Fibroblast of lung (primary cell): Measurements from ENCODE around the gene GLIS1. TPM values are rescaled to one million over a fixed set of nuclear protein-coding genes. Genes with fewer than 3 reads are reported as not detected.

Source experiments
- DNase-seq, 2 donors: peaks; one replicate each; pipeline versions ENCODE4 v3.0.0 to v3.0.0-alpha.2; 2010; ENCODE audit warnings: low read depth in 2 of 2
- H2AFZ ChIP-seq: 2 replicates; pipeline ENCODE4 v1.5.1; 2012; ENCODE audit warnings: low read length, control low read depth, inconsistent platforms
- H3K27ac ChIP-seq: 2 replicates; pipeline ENCODE4 v1.5.1; 2011; ENCODE audit warnings: low read length, control low read depth; ENCODE audit not compliant: insufficient read depth
- H3K27me3 ChIP-seq: 2 replicates; pipeline ENCODE4 v1.5.1; 2011; ENCODE audit warnings: mild to moderate bottlenecking, low read length; ENCODE audit not compliant: control insufficient read depth, insufficient read depth
- H3K36me3 ChIP-seq: 2 replicates; pipeline ENCODE4 v1.5.1; 2011; ENCODE audit warnings: low read length; ENCODE audit not compliant: control insufficient read depth, insufficient read depth
- H3K4me1 ChIP-seq: 2 replicates; pipeline ENCODE4 v1.5.1; 2011; ENCODE audit warnings: low read length; ENCODE audit not compliant: control insufficient read depth, insufficient read depth; ENCODE audit errors: extremely low read depth
- H3K4me2 ChIP-seq: 2 replicates; pipeline ENCODE4 v1.5.1; 2011; ENCODE audit warnings: low read length, control low read depth; ENCODE audit not compliant: insufficient read depth; ENCODE audit errors: extremely low read depth
- H3K4me3 ChIP-seq, 4 experiments: fragments of 200-600 bp in 1 of 4; sonication (generic) in 1 of 4; replicated peaks in 1 of 4; 2 replicates each; pipeline ENCODE4 v1.5.1; 2011 to 2016; ENCODE audit warnings: low read length in 4 of 4, low read depth in 3 of 4, mild to moderate bottlenecking in 3 of 4, control low read depth in 2 of 4, inconsistent platforms in 1 of 4, mixed read lengths in 1 of 4; ENCODE audit not compliant: insufficient read depth in 1 of 4; ENCODE audit errors: control extremely low read depth in 1 of 4
- H3K79me2 ChIP-seq: 2 replicates; pipeline ENCODE4 v1.5.1; 2012; ENCODE audit warnings: mild to moderate bottlenecking, low read length, inconsistent platforms; ENCODE audit not compliant: control insufficient read depth, insufficient read depth
- H3K9ac ChIP-seq: 2 replicates; pipeline ENCODE4 v1.5.1; 2011; ENCODE audit warnings: mild to moderate bottlenecking, low read length, control low read depth; ENCODE audit not compliant: insufficient read depth
- H3K9me3 ChIP-seq: 2 replicates; pipeline ENCODE4 v1.5.1; 2012; ENCODE audit warnings: low read depth, low read length; ENCODE audit not compliant: control insufficient read depth, insufficient read depth
- H4K20me1 ChIP-seq: 2 replicates; pipeline ENCODE4 v1.5.1; 2011; ENCODE audit warnings: low read length; ENCODE audit not compliant: control insufficient read depth, insufficient read depth; ENCODE audit errors: extremely low read depth
- EZH2 ChIP-seq: IDR thresholded peaks from 2 replicates; pipeline ENCODE4 v1.5.1; 2012; ENCODE audit warnings: low read length, control low read depth, mild to moderate bottlenecking; ENCODE audit errors: missing control alignments
- polyA plus RNA-seq, 2 donors: library from polyadenylated mRNA; depleted of rRNA in 1 of 2; stranded (reverse) in 1 of 2; unstranded in 1 of 2; fragments of >200 nt; gene quantifications; 2 replicates each; pipeline ENCODE4 v1.2.1, GENCODE V29; 2011 to 2012; ENCODE audit warnings: missing spikeins in 1 of 2
- total RNA-seq: library from RNA; depleted of rRNA; stranded (reverse); fragments of >200 nt; gene quantifications from 2 replicates; pipeline ENCODE4 v1.2.1, GENCODE V29; 2014
- TF ChIP-seq, protein P1 (sequence below), 2 donors: IDR thresholded peaks in 1 of 2; conservative IDR thresholded peaks in 1 of 2; 1 replicate in 1 of 2; 2 replicates in 1 of 2; pipeline ENCODE4 v1.5.1; 2011 to 2012; ENCODE audit warnings: low read length in 2 of 2, control low read depth in 1 of 2, inconsistent platforms in 1 of 2, low read depth in 1 of 2, mild to moderate bottlenecking in 1 of 2

GLIS1 gene
- total and polyA plus RNA-seq, 2 donors (not counting 1 experiment from before 2014, with no cell fraction given), result under 0.01 to 0.05 TPM

- Histone ChIP-seq H3K9ac (no peak overlapping the region), H3K4me1 (no peaks in the 10 kb centered on the region), H3K36me3 (no peaks in the 10 kb centered on the region), H4K20me1 (no peaks in the 10 kb centered on the region), H3K9me3 (no peaks in the 10 kb centered on the region), H3K27me3 (peaks cover 13% of the 10 kb centered on the region), H3K27ac (no peak overlapping the region), H3K79me2 (no peaks in the 10 kb centered on the region), H3K4me2 (no peak overlapping the region), H3K4me3 (no peak overlapping the region), H2AFZ (no peak overlapping the region)
- TF ChIP-seq EZH2, result no peak
- TF ChIP-seq, protein P1, sequence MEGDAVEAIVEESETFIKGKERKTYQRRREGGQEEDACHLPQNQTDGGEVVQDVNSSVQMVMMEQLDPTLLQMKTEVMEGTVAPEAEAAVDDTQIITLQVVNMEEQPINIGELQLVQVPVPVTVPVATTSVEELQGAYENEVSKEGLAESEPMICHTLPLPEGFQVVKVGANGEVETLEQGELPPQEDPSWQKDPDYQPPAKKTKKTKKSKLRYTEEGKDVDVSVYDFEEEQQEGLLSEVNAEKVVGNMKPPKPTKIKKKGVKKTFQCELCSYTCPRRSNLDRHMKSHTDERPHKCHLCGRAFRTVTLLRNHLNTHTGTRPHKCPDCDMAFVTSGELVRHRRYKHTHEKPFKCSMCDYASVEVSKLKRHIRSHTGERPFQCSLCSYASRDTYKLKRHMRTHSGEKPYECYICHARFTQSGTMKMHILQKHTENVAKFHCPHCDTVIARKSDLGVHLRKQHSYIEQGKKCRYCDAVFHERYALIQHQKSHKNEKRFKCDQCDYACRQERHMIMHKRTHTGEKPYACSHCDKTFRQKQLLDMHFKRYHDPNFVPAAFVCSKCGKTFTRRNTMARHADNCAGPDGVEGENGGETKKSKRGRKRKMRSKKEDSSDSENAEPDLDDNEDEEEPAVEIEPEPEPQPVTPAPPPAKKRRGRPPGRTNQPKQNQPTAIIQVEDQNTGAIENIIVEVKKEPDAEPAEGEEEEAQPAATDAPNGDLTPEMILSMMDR (conservative IDR thresholded peaks at IDR 0.05 in 1 of 2, IDR thresholded peaks at IDR 0.05 in 1 of 2; ENCODE audit: low read depth in 1 of 2, low read length in 2 of 2), result no peak
- DNase-seq, result peak in 1 of 2 donors; percentile 42
Measured at GRCh38 chr1:53590531-53591515, 148.1 kb downstream of the GLIS1 start.

- Histone ChIP-seq H3K9me3 (no peaks in the 10 kb centered on the region), H3K4me3 (no peak overlapping the region), H4K20me1 (no peaks in the 10 kb centered on the region), H3K79me2 (no peaks in the 10 kb centered on the region), H2AFZ (no peak overlapping the region), H3K4me2 (no peak overlapping the region), H3K9ac (no peak overlapping the region), H3K27ac (no peak overlapping the region), H3K27me3 (peaks cover 13% of the 10 kb centered on the region), H3K4me1 (no peaks in the 10 kb centered on the region), H3K36me3 (no peaks in the 10 kb centered on the region)
- DNase-seq, result no peak
- TF ChIP-seq, protein P1 (conservative IDR thresholded peaks at IDR 0.05 in 1 of 2, IDR thresholded peaks at IDR 0.05 in 1 of 2; ENCODE audit: low read depth in 1 of 2, low read length in 2 of 2), result no peak
- no peak for TF ChIP-seq EZH2
Measured at GRCh38 chr1:53590104-53590503, 148.9 kb downstream of the GLIS1 start.

DNA sequence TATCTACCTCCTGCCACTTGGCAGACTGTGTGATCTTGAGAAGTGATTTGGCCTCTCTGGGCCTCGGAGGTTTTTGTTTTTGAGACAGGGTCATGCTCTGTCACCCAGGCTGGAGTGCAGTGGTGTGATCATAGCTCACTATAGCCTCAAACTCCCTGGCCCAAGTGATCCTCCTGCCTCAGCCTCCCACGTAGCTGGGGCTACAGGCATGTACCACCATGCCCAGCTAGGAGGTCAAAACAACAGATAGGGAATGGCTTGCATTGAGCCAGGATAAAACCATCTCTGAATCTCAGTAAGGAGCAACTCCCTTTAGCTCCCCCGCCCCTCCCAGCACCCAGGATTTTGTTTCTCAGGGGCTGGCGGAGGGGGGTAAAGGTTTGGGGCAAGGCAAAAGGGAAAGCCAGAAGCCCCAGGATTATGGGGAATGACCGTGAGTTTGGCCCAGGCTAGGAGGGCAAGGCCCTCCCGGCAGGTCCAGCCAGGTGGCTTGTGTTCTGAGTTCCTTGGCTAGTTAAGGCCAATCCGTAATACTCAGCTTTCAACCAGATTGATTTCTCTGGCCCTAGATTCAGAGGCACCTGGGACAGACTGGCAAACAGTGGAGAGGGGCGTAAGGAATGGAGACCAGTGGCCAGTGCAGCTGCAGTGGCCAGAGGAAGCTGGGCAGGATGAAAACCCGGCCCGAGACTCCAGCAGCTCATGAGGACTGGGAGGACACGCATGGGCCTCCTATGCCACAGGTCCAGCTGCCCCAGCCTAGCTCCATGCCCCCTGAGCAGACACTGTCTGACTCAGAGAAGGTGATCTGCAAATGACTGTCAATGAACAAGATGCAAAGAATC, 149.7 kb downstream of the GLIS1 start:
- no peaks in the 10 kb centered on the region for H3K4me1 ChIP-seq

More for the DNA sequence above, 149.7 kb downstream of the GLIS1 start:
- H3K9ac ChIP-seq, result no peak overlapping the region
- no peak overlapping the region for H3K4me3 ChIP-seq
- no peaks in the 10 kb centered on the region for H3K9me3 ChIP-seq
- H3K4me2 ChIP-seq, result no peak overlapping the region
- no peak overlapping the region for H3K27ac ChIP-seq
- no peaks in the 10 kb centered on the region for H3K79me2 ChIP-seq
- TF ChIP-seq, protein P1 (conservative IDR thresholded peaks at IDR 0.05 in 1 of 2, IDR thresholded peaks at IDR 0.05 in 1 of 2; ENCODE audit: low read depth in 1 of 2, low read length in 2 of 2), result no peak
- TF ChIP-seq EZH2, result no peak
- no peak overlapping the region for H2AFZ ChIP-seq
- peaks cover 13% of the 10 kb centered on the region for H3K27me3 ChIP-seq
- H4K20me1 ChIP-seq, result no peaks in the 10 kb centered on the region
- no peak for DNase-seq
- H3K36me3 ChIP-seq, result no peaks in the 10 kb centered on the region
